Stimulated activated CD8-positive, alpha-beta memory T cell treated with anti-CD3 and anti-CD28 coated beads, Interleukin-7, amount 100 ng/mL, for 1 hour (primary cell): Measurements from ENCODE around the gene BUB1B.
"Not testable (repeated sequence)": the region's sequence is repeated elsewhere in the genome, so short reads cannot be mapped to it uniquely, and the experiment has no call there.

Experiments
- DNase-seq, 2 donors: peaks; one replicate each; pipeline ENCODE4 v3.0.0-alpha.2; 2020; ENCODE audit warnings: low read depth in 2 of 2

BUB1B gene

DNA sequence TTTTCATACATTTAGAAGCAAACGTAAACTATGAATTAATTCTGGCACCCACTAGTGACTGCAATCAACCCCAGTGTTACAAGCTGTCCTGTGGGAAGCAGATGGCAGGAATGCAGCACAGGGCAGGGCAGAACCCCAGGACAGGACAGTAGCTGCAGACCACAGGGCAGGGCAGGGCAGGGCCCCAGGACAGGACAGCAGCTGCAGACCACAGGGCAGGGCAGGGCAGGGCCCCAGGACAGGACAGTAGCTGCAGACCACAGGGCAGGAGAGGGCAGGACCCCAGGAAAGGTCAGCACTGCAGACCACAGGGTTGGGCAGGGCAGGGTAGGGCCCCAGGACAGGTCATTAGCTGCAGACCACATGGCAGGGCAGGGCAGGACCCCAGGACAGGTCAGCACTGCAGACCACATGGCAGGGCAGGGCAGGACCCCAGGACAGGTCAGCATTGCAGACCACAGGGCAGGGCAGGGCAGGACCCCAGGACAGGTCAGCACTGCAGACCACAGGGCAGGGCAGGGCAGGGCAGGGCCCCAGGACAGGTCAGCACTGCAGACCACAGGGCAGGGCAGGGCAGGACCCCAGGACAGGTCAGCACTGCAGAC is 24.9 kb upstream of the BUB1B start:
- not testable (repeated sequence) for DNase-seq

DNA sequence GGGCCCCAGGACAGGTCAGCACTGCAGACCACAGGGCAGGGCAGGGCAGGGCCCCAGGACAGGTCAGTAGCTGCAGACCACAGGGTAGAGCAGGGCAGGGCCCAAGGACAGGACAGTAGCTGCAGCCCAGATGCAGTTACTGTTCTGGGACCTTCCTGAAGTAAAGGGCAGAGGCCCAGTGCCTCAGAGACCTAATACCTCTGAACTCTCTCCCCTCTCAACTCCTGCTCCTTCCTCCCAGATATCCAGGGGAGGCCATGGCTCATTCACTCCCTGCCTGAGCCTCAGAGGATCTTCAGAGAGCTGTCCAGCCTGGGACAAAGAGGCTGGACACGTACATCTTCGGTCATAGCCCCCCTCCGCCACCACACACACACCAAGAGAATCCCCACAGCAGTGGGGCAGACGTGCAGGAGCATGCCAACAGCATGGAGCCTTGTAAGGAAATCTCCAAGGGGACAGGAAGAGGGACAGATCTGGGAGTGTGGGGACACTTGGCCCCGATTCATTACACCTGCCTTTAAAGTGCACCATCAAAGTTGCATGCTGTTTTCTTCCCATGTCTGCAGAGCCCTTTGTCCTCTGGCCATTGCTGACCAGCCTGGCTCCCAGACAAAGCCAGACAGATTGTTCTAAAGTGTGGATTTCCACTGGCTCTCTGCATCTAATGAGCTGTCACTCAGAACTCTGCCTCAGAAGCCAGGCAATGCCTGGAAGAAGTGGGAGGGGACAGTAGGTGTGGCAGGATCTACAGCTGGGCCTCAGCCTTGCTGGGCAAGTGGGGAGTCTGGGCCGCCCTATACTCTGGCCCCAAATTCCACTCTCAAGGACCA is 24.2 kb upstream of the BUB1B start:
- no peak for DNase-seq

DNA sequence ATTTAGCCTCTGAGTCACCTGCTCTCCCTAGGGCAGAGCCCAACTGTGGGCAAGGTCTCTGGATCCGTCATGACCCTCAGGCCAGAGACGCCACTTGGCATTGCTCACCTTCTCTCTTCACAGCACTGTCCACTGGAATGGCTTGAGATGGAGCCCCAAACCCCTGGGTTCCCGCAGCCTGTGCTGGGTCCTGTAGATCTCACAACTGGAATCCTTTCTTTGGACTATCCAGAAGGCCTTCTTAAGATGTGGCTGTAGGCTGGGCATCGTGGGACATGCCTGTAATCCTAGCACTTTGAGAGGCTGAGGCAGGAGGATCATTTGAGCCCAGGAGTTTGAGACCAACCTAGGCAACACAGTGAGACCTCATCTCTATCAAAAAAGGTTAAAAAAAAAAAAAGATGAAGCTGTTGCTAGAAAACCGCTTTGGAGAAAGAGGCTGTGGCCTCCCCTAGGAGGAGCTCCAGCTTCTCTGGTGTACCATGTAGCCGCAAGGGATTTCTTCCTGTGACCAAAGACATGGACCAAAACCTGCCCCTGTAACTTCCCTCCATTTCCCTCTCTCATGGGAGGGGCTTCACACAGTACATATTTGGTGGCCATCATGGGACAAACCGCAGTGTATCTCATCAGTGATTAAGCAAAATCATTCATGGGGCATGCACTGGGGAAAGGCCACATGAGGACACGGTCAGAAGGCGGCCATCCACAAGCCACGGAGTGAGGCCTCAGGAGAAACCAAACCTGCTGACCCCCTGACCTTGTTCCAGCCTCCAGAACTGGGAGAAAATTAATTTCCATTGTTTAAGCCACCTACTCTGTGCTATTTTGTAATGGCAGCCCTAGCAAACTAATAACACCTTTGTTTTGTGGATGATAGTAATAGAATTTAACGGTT is 23.3 kb upstream of the BUB1B start:
- no peak for DNase-seq

DNA sequence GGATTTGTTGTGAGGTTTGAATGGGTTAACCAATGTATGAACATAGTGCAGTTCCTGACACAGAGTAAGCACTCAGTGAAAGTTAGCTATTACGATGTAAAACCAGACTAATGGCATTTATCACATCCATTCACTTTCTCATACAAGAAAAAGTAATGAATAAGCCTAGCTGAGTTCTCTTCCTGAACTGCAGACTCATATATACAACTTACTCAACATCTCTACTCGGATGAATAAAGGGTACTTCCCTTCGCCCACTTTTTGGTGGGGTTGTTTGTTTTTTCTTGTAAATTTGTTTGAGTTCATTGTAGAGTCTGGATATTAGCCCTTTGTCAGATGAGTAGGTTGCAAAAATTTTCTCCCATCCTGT is 22.7 kb upstream of the BUB1B start:
- not testable (repeated sequence) for DNase-seq

DNA sequence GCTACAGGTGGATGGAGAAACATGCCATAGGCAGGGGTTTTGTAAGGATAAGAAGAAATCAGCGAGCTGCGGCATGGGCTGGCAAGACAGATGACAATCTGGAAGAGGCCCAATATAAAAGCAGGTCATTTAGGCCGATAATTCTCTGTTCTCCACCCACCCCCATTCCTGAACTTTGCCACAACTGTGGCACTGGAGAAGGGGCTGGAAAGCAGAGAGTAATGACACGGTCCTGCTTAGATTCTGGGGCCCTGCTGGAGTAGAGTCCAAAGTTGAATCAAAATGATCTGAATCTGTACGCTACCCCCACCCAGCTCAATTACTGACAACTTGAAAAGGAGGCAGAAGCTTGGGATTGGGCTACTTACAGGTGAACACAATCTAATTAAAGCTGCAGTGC is 18.4 kb upstream of the BUB1B start:
- DNase-seq = no peak

DNA sequence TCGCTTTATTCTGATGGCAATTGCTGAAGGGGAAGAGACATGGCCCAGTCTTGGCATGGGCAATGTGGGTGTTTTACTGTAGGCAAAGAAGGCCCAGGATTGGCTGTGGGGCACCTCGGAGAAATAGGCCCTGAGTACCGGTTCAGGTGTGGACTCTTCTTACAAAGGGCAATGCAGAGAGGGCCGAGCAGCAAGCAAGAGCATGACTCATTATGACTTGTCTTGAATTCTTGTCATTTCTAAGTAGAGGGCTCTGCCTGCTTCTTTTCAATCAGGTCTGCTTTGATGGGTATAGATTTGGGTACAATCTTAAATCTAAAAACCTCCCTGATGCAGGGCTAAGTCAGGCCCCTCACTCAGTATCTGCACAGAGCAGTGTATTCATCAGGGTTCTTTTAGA is 14.8 kb upstream of the BUB1B start:
- no peak for DNase-seq

DNA sequence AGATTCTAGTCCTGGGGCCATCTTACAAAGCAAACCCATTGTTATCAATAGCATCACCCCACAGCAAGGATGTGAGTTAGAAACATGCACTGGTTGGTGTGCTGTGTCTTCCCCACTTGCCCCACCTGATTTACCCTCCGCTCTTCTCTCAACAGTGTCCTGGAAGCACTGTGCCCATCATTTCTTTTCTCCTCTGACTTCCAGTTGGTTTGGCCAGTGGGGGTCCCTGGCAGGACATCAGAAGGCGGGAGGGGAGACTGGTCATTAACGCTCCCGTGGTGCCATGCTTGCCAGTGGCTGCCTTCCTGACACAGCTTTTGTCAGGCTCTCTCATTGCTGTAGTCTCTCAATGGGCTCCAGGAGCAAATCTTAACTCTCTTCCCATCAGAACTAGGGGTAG is 11.5 kb upstream of the BUB1B start:
- no peak for DNase-seq

DNA sequence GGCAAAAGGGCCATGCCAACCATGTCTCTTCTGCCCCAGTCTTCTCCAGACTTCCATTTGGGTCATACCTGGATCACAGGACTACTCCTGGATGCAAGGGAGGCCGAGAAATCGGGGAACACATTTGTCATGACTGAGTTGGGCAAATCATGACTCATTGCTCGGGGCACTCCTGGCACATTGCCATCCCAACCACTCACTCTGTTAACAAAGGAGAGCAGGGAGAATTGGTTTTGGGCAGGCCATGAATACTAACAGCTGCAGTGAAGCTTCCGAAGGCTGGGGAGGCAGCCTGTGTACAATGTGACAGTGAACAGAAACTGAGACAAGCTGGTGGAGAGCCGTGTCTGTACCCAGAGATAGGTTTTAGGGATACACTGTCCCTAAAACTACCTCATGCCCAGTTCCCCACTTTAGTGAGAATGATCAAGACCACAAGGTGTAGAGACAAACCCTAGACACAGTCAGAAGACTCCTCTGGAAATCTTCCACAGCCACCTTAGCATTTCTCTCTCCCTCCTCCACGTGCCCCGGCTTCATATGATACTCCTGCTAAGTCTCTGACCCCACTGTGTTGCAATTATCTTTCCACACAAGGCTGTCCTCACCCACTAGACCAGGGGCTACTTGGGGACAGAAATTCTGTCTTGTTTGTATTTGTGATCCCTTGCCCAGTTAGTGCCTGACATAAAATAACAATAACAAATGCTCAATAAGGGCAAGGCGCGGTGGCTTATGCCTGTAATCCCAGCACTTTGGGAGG is 10.5 kb upstream of the BUB1B start:
- no peak for DNase-seq

DNA sequence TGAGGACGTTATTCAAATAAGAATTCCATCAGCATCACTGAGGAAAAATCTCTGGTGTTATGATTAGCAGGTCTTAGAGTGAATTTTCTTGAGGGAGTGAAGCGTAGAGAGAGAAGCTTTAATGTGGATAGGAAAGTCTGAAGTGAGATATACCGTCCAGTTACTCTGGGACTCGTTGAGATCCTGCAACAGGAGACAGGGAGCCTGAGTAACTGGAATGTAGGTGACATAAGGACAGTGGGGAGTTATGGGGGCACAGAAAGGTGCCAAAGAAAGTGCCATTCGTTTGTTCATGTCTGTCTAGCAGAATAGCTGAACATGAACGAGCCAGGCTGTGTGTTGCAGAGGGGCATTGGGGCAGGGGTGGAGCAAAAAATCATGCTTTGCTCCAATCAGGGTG is 9.4 kb upstream of the BUB1B start:
- no peak for DNase-seq

DNA sequence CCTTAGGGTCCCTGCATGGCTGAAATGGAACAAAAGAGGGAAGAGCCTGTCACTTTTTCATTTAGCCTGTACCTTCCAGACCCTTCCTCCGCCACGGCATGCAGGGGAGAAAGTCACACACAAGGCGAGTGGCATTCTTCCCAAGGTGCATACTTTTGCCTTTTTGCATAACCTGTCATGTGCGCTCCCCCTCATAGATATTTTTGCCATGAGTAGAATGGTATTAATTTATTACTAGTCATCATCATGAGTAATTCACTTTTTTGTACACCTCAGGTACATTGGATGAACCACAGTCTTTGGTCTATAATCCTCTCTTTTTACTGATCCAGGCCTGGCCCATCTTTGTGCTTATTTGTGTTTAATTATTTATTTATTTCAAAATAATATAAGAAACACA is 8.9 kb upstream of the BUB1B start:
- DNase-seq = no peak

DNA sequence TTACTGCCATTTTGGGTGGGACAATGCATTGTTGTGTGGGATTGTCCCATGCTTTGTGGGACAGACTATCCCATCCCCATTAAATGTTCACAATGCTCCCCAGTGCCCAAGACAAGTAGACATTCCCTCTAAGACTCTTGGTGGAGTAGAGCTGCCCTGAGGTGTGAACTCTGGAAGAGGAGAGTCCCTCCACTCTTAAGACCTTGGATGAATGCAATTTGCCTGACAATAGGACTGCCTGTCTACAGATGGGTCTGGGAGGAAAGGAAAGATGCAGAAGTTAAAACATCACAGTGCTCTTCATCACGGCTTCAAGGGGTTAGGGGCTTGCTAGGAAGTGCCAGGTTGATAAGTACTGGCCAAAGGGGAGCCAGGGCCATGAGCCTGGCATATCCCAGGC is 6.0 kb upstream of the BUB1B start:
- DNase-seq = not testable (repeated sequence)

DNA sequence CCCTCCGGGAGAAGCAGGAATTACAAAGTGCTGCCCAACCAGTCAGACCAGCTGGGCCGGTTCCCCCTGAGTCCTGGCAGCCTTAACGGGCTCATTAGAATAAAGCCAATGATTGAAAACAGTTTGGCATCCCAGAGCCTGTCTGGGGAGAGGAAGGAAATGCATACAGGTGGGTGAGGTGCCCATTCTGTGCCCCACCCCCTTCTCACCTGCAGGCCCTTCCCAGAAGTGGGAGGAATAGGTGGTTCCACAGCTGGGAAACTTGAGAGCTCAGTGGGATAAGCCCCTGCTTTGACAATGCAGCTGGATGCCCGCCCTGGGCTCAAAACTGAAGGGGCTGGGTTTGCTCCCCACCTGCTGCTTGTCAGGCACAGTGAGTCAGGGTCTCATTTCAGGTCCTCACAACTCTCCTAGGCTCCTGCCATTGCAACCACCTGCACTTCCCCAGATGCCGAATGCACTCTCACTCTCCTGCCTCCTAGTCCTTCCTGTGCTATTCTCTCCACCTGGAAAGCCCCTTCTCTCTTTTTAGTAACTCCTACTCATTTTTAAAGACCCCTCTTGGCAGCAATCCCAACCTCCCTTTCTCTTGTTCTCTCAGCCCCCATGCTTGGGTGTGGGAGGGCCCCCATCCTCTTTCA is 5.5 kb upstream of the BUB1B start:
- no peak for DNase-seq

DNA sequence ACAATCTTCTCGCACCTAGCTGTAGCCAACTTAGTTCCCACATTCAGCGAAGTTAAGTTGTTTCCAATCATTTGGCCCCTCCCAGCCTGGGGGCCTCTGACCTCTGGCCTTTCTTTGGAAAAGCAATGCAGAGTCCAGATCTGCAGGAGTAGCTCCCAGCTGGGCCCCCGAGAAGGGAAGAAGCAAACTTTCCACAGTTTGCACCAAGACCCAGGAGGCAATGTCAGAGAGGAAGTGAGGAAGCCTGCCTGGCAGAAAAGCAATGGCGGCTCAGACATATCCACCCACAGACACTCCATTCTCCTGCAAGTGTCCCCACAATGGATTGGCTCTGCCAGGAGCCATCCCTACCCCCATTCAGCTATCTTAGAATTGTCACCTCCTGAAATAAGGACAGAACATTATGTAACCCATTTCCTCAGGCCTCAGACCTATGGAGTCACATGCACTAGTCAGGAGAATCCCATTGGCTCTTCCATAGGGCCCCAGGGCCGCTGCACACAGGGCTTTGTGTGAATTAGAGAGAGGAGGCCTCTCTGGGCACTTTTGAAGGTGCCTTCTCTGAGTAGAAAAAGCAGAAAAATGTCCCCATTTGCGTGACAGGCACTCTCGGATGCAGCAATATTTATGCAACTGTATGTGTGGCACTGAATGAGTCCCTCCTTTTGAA is 3.0 kb upstream of the BUB1B start:
- no peak for DNase-seq

DNA sequence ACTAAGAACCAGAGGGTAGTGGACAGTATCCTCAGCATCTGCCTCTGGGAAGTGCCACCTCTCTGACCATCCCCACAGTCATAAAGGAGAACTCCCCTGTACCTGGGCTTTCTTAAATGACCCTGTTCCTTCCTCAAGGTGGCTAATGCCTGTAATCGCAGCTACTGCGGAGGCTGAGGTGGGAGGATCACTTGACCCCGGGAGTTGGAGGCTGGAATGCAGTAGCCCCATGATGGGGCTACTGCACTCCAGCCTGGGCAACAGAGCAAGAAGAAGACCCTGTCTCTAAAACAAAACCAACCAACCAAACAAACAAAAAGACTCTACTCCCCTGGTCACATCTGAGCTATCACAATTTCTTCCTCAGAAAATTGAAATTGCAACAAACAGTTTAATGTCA is 848 bp upstream of the BUB1B start:
- no peak for DNase-seq

DNA sequence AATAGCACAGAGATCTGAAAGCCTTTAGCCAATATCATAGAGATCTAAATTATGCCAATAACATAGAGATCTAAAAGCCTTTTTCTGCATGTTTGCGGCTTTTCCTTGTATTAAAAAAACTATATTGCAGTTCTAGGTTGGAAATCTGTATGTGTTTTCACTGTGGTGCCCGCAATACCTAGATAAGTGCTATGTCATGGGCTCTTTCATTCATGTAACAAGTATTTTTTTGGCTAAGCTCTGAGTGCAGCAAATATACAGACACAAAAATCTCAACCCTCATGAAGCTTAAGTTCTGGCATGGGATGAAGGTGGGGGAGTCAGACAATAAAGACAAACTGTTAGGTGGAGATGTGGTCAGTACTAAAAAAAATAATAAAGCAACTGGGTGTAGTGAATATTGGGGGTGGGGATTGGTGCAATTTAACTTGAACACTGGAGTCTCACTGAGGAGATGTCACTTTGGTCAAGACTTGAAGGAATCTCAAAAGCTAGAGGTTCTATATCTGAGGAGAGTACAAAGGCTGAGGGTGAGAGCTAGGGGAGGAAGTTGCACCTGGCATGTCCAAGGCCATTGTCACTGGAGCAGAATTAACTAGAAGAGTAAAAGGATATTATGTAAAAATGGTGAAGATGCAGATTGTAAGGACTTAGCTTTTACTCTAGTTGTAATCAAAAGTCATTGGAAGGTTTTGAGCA is 973 bp downstream of the BUB1B start:
- no peak for DNase-seq

DNA sequence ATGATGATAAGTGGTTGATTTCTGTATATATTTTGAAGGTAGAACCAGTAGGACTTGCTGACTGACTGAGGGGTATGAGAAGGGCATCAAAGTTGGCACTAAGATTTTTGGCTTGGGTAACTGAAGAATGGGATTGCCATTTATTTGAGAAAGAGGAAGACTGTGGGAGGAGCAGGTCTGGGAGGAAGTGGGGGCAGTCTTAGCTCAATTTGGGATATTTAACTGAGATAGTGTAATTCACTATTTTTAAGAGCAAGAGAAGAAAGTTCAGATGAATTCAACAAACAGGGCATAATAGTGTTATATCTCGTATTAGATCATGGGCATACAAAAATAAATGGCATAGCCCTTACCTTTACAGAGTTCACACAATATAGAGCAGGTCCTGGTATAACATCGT is 1.7 kb downstream of the BUB1B start:
- no peak for DNase-seq

DNA sequence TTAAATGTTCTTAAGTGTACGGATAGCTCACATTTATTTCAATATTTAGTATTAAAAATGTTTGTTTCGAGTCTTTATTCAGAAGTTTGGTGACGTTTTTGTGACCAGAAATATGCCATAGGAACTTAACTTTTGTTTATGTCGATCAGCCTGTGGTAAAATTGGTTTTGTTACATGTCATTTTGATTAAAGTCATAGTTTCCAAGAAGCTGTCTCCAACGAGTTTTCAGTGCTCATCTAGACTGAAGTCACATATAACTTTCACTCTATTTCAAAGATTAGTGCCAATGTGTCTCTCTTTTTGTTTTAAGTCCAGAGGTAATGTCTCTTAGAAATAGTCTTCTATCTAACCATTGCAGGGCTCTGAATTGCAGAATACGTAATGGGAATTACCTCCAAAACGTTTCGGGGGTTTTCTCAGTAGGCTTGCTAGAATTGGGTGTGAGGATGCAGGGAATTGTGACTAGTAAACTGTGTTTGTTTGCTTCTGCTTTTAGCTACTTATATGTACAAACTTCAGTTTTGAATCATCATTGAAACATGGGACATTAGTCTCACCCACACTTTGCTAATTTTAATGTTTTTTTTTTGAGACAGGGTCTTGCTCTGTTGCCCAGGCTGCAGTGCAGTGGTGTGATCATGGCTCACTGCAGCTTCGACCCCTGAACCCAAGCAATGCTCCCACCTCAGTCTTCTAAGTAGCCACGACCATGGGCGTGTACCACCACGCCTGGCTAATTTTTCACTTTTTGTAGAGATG is 3.0 kb downstream of the BUB1B start:
- no peak for DNase-seq

DNA sequence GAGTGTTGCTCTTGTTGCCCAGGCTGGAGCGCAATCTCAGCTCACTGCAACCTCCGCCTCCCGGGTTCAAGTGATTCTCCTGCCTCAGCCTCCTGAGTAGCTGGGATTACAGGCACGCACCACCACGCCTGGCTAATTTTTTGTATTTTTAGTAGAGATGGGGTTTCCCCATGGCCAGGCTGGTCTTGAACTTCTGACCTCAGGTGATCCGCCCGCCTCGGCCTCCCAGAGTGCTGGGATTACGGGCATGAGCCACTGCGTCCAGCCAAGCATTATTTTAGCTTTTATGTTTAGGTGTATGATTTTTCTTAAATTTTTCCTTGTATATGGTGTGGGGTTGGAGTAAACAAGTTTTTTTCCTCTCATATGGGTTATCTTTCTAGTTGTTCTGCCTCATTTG is 6.5 kb downstream of the BUB1B start:
- DNase-seq = not testable (repeated sequence)

DNA sequence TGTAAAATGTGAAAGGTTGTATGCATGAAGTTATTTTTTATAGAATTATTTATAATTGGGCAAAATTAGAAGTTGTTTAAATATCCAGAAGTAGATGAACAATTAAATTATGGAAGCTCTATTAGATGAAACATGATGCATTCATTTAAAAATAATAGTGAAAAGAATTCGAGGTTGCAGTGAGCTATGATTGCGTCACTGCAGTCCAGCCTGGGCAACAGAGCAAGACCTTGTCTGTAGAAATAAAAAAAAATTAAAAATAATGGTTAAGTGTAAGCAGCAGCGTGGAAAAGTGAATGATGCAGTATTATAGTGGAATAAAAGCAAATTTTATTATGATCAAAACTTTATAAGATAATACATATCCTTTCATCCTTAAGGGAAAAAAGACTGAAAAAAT is 14.3 kb downstream of the BUB1B start:
- DNase-seq = no peak
